ENCODE results near the gene ILDR1.

The ILDR1 gene

GRCh38 chr3:122006267-122006666 is 15.8 kb downstream of the ILDR1 start:
- TF ChIP-seq CTCF (IDR thresholded peaks at IDR 0.05; ENCODE audit: low read depth, low read length) = no peak
- no peak for DNase-seq (ENCODE audit: extremely low read depth, low read depth)

DNA sequence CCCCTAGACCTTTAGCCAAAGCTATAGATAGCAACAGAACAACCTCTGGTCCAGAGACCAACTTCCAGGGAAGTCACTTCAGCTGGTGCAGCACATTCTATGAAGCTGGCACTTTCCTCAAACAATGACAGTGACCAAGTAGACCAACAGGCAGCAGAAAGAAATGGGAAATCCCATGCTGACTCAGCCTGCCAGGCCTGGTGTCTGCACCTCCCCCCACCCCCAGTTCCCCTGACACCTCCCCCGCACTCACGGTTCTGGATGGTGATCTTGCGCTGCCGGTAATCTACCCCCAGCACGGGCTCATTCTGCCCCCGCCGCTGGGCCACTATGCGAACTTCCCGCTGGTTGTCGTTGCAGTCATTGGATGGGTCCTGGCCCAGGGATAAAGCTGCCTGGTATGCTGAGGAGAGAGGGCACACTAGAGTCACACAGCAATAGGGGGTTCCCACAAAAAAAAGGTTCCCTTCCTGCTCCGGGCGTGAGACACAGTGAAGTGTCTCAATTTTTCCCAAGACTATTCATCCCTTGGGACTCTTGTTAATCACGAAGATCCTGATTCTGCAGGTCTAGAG is 17.0 kb downstream of the ILDR1 start:
- no peak for TF ChIP-seq CTCF (IDR thresholded peaks at IDR 0.05; ENCODE audit: low read depth, low read length)
- no peak for DNase-seq (ENCODE audit: extremely low read depth, low read depth)

- no peak for DNase-seq (ENCODE audit: extremely low read depth, low read depth)
- no peak for TF ChIP-seq CTCF (IDR thresholded peaks at IDR 0.05; ENCODE audit: low read depth, low read length)
Observed at GRCh38 chr3:122004107-122004506, 17.9 kb downstream of the ILDR1 start.

DNA sequence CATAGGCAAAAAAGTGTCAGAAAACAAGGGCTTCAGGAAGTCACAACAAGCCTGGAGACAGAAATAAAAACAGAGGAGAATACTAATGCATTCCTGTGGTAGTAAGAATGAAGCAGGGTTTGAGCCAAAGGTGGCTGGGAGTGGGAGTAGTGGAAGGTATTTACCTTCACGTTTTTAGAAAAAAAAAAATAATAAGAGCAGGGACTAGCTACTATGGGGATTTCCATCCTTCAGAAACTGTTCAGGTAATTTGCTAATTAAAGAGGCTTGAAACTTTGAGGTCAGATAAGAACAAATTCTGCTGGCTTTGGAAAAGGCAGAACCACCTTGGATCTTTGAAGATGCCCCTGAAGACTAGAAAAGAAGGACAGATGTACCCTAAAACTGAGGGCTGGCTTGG is 18.4 kb downstream of the ILDR1 start:
- DNase-seq (ENCODE audit: extremely low read depth, low read depth) = no peak
- no peak for TF ChIP-seq CTCF (IDR thresholded peaks at IDR 0.05; ENCODE audit: low read depth, low read length)

GRCh38 chr3:122003112-122003511 is 18.9 kb downstream of the ILDR1 start:
- no peak for DNase-seq (ENCODE audit: extremely low read depth, low read depth)

DNA sequence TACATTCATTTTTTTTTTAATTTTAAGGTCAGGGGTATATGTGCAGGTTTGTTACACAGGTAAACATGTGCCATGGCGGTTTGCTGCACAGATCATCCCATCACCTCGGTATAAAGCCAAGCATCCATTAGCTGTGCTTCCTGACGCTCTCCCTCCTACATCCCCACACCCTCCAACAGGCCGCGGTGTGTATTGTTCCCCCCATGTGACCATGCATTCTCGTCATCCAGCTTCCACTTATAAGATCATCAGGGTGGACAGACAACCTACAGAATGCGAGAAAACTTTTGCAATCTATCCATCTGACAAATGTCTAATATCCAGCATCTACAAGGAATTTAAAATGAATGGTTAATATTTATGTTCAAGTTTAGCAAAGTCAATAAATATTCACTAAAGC is 19.4 kb downstream of the ILDR1 start:
- no peak for DNase-seq (ENCODE audit: extremely low read depth, low read depth)
- no peak for TF ChIP-seq CTCF (IDR thresholded peaks at IDR 0.05; ENCODE audit: low read depth, low read length)

More at GRCh38 chr3:122003112-122003511, 18.9 kb downstream of the ILDR1 start:
- TF ChIP-seq CTCF (IDR thresholded peaks at IDR 0.05; ENCODE audit: low read depth, low read length) = no peak

DNA sequence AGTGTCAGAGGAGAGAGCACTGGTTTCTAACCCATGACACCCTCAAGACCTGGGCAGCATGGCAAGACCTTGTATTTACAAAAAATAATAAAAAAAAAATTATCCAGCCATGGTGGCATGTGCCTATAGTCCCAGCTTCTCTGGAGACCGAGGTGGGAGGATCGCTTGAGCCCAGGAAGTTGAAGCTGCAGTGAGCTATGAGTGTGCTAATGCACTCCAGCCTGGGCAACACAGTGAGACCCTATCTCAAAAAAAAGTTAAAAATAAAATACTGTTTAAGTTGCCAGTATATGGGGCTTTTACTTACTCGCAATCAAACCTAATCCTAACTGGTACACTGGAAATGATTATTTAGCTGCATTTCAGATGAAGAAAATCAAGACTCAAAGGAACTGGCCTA is 20.2 kb downstream of the ILDR1 start:
- DNase-seq (ENCODE audit: extremely low read depth, low read depth) = no peak
- TF ChIP-seq CTCF (IDR thresholded peaks at IDR 0.05; ENCODE audit: low read depth, low read length) = no peak
